ENCODE data around the gene MBNL2.

The MBNL2 gene

DNA sequence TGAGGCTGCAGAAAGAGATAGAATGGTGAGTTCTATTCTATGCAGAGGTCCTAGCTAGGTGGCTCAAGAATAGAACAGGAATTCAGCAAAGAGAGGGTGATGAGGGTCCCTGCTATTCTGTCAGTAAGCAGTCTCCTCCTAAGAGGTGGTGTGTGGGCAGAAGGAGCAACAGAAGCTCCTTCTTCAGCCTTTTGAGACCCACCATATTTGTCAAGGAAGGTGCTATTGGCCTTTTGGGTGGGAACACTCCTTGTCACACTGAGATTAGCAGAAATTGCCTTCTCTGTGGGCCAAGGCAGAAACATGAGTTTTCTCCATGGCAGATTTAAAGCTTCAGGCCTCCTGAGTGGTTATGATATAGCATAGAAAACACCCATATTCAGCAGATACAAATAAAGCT lies 172.4 kb downstream of the MBNL2 start:
- Histone ChIP-seq H3K4me3 (IDR thresholded peaks at IDR 0.05; ENCODE audit: insufficient read depth, low read depth, low read length) (no peak overlapping the region), H3K27me3 (ENCODE audit: insufficient read depth, low read depth) (no peaks in the 10 kb centered on the region), H3K27ac (no peak overlapping the region), H3K36me3 (ENCODE audit: insufficient read depth) (no peaks in the 10 kb centered on the region), H3K9ac (no peak overlapping the region), H4K20me1 (ENCODE audit: insufficient read depth) (no peaks in the 10 kb centered on the region), H3K4me1 (ENCODE audit: low read depth, poor library complexity, severe bottlenecking) (no peaks in the 10 kb centered on the region), H3K4me2 (no peak overlapping the region), H3K79me2 (ENCODE audit: insufficient read depth, low read depth) (no peaks in the 10 kb centered on the region), H2AFZ (ENCODE audit: low read depth) (no peak overlapping the region)
- TF ChIP-seq CTCF (conservative IDR thresholded peaks at IDR 0.05; ENCODE audit: low read depth, low read length): no peak

- H2AFZ ChIP-seq (ENCODE audit: low read depth): no peak overlapping the region
- H3K79me2 ChIP-seq (ENCODE audit: insufficient read depth, low read depth): no peaks in the 10 kb centered on the region
- no peak overlapping the region for H3K27ac ChIP-seq
- H3K4me2 ChIP-seq: no peak overlapping the region
- no peaks in the 10 kb centered on the region for H4K20me1 ChIP-seq (ENCODE audit: insufficient read depth)
- H3K36me3 ChIP-seq (ENCODE audit: insufficient read depth): no peaks in the 10 kb centered on the region
- TF ChIP-seq CTCF (conservative IDR thresholded peaks at IDR 0.05; ENCODE audit: low read depth, low read length): no peak
- no peak overlapping the region for H3K4me3 ChIP-seq (IDR thresholded peaks at IDR 0.05; ENCODE audit: insufficient read depth, low read depth, low read length)
- no peaks in the 10 kb centered on the region for H3K27me3 ChIP-seq (ENCODE audit: insufficient read depth, low read depth)
- H3K9ac ChIP-seq: no peak overlapping the region
- no peaks in the 10 kb centered on the region for H3K4me1 ChIP-seq (ENCODE audit: low read depth, poor library complexity, severe bottlenecking)
Observed at GRCh38 chr13:97395447-97396136, 173.5 kb downstream of the MBNL2 start.

DNA sequence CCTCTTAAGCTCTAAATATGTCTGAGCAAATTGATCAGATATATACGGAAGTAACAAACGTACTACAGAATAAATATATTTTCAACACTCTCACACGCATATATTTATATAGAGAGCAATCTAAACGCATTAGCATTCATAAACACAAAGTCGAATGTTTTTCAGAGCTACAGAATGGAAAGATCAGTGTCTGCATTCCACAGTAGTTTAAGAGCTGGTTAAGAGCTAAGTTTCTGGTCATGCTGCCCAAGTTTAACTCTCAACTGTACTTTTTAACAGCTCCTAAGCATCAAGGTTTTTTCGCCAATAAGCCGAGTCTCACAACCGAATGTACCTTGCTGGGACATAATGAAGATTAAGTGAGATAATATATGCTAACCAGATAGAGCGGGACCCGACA lies 175.1 kb downstream of the MBNL2 start:
- Histone ChIP-seq H3K79me2 (ENCODE audit: insufficient read depth, low read depth) (no peaks in the 10 kb centered on the region), H3K9ac (no peak overlapping the region), H3K27me3 (ENCODE audit: insufficient read depth, low read depth) (no peaks in the 10 kb centered on the region), H3K4me2 (no peak overlapping the region), H3K4me1 (ENCODE audit: low read depth, poor library complexity, severe bottlenecking) (no peaks in the 10 kb centered on the region), H3K36me3 (ENCODE audit: insufficient read depth) (no peaks in the 10 kb centered on the region), H2AFZ (ENCODE audit: low read depth) (no peak overlapping the region), H3K27ac (no peak overlapping the region), H4K20me1 (ENCODE audit: insufficient read depth) (no peaks in the 10 kb centered on the region), H3K4me3 (IDR thresholded peaks at IDR 0.05; ENCODE audit: insufficient read depth, low read depth, low read length) (no peak overlapping the region)
- TF ChIP-seq CTCF (conservative IDR thresholded peaks at IDR 0.05; ENCODE audit: low read depth, low read length): no peak

- H3K4me1 ChIP-seq (ENCODE audit: low read depth, poor library complexity, severe bottlenecking): no peaks in the 10 kb centered on the region
- H3K4me2 ChIP-seq: no peak overlapping the region
- H2AFZ ChIP-seq (ENCODE audit: low read depth): no peak overlapping the region
- no peaks in the 10 kb centered on the region for H3K36me3 ChIP-seq (ENCODE audit: insufficient read depth)
- no peak overlapping the region for H3K9ac ChIP-seq
- TF ChIP-seq CTCF (conservative IDR thresholded peaks at IDR 0.05; ENCODE audit: low read depth, low read length): no peak
- H3K27me3 ChIP-seq (ENCODE audit: insufficient read depth, low read depth): no peaks in the 10 kb centered on the region
- H3K79me2 ChIP-seq (ENCODE audit: insufficient read depth, low read depth): no peaks in the 10 kb centered on the region
- H3K4me3 ChIP-seq (IDR thresholded peaks at IDR 0.05; ENCODE audit: insufficient read depth, low read depth, low read length): no peak overlapping the region
- H3K27ac ChIP-seq: no peak overlapping the region
- H4K20me1 ChIP-seq (ENCODE audit: insufficient read depth): no peaks in the 10 kb centered on the region
Observed at GRCh38 chr13:97401421-97401820, 179.3 kb downstream of the MBNL2 start.

Measured in KMS-11 (cell line).